Bronchial epithelial cell (primary cell): ENCODE data around the gene DDTL. TPM values are rescaled to one million over a fixed set of nuclear protein-coding genes. Genes with fewer than 3 reads are reported as not detected.
"Not testable (repeated sequence)": the region's sequence is repeated elsewhere in the genome, so short reads cannot be mapped to it uniquely, and the experiment has no call there.

Experiments used
- DNase-seq: peaks from one replicate; pipeline ENCODE4 v3.0.0-alpha.2; 2010; ENCODE audit warnings: low read depth
- FAIRE-seq: peaks from 2 replicates; lab custom pipeline; 2011; peaks lifted over from hg19 to GRCh38; lab: Jason Lieb, UNC
- H3K27me3 ChIP-seq: 2 replicates; pipeline ENCODE4 v1.5.1; 2011; ENCODE audit warnings: low read length; ENCODE audit not compliant: control insufficient read depth, insufficient read depth
- H3K36me3 ChIP-seq: 2 replicates; pipeline ENCODE4 v1.5.1; 2011; ENCODE audit warnings: low read length; ENCODE audit not compliant: control insufficient read depth, insufficient read depth
- H3K4me3 ChIP-seq: 2 replicates; pipeline ENCODE4 v1.5.1; 2011; ENCODE audit warnings: mild to moderate bottlenecking, low read depth, low read length, control low read depth
- total RNA-seq: library from RNA; depleted of rRNA; stranded (reverse); fragments of >200 nt; gene quantifications from 2 replicates; pipeline ENCODE4 v1.2.1, GENCODE V29; 2014
- TF ChIP-seq, protein P1 (sequence below): IDR thresholded peaks from 2 replicates; pipeline ENCODE4 v1.5.1; 2011; ENCODE audit warnings: mild to moderate bottlenecking, moderate library complexity, low read length, control low read depth, inconsistent platforms; ENCODE audit not compliant: insufficient read depth, severe bottlenecking

Gene DDTL
- total RNA-seq, 1 donor from 2014 or later = under 0.01 TPM

DNA sequence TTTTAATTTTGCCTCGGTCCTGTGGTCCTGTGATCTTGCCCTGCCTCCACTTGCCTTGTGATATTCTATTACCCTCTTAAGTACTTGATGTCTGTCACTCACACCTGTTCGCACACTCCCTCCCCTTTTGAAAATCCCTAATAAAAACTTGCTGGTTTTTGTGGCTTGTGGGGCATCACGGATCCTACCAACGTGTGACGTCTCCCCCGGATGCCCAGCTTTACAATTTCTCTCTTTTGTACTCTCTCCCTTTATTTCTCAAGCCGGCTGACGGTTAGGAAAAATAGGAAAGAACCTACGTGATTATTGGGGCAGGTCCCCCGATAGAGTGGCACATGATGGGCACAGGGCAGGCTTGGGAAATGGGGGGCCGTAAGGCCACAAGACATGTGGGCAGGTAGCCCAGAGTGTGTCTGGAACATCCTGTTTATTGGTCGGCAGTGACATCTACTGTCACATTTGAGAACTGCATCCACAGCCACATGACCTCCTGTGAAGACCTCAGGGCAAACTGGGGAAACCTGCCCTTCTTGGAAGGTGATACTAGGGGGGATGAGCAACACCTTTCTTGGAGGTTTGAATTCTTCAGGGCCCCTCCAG, 10.3 kb upstream of the DDTL start:
- FAIRE-seq (peak; percentile 93), DNase-seq (peak; percentile 49)
- TF ChIP-seq, protein P1, sequence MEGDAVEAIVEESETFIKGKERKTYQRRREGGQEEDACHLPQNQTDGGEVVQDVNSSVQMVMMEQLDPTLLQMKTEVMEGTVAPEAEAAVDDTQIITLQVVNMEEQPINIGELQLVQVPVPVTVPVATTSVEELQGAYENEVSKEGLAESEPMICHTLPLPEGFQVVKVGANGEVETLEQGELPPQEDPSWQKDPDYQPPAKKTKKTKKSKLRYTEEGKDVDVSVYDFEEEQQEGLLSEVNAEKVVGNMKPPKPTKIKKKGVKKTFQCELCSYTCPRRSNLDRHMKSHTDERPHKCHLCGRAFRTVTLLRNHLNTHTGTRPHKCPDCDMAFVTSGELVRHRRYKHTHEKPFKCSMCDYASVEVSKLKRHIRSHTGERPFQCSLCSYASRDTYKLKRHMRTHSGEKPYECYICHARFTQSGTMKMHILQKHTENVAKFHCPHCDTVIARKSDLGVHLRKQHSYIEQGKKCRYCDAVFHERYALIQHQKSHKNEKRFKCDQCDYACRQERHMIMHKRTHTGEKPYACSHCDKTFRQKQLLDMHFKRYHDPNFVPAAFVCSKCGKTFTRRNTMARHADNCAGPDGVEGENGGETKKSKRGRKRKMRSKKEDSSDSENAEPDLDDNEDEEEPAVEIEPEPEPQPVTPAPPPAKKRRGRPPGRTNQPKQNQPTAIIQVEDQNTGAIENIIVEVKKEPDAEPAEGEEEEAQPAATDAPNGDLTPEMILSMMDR = peak; percentile 62

DNA sequence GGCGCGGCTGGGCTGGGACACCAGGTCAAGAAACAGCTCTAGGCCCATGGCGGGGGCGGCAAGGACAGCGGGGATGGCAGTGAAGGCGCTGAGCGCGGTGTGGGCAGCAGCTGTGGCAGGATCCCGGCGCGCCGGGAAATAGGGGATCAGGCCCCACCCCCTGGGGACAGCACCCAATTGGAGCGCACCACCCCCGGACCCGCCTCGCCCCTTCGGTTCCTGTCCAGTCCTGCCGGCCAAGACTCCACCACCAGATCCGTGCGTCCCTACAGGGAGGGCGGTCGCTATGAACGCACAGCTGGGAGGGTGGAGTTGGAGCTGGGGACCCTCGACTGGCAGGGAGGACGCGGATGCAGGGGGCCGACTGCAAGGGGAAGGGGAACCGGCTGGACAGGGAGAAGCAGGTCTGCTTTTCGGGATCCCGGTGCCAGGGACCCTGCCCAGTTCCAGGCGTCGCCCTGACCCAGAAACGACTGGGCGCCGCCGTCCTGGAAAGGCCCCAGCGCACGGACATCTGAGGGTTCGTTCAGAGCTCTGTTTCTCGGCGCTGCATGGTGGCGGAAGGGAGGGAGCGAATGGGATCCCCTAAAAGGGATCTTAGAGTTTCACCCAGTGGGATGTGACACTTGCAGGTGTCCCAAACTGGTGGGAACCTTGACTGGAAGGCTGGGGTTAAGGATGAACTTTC, 5.5 kb upstream of the DDTL start, which contains the start of gene GSTT2B:
Gene GSTT2B, minus strand, starts transcription at position 112 of the 688 bp plus-strand sequence. Its CDS starts 64 bp downstream, at position 48.
- not testable (repeated sequence) for H3K4me3 ChIP-seq, FAIRE-seq, H3K36me3 ChIP-seq, DNase-seq, H3K27me3 ChIP-seq

More for the DNA sequence above, 10.3 kb upstream of the DDTL start:
- H3K36me3 ChIP-seq, H3K27me3 ChIP-seq, H3K4me3 ChIP-seq: not testable (repeated sequence)

DNA sequence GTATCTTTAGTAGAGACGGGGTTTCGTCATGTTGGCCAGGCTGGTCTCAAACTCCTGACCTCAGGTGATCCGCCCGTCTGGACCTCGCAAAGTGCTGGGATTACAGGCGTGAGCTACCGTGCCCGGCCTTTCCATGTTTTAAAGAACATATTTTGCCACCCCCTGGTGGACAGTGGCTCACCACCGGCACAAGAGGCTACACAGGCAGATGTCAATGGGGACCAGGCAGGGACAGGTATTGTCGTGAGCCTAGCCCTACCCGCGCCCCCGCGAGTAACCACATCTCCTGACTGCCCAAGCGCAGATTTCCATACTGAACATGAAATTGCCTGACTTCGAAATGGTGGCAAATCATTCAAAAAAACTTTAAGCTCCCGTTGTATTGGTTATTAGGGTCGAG, 594 bp upstream of the DDTL start:
- H3K27me3 ChIP-seq, H3K36me3 ChIP-seq, FAIRE-seq, DNase-seq, H3K4me3 ChIP-seq: not testable (repeated sequence)

DNA sequence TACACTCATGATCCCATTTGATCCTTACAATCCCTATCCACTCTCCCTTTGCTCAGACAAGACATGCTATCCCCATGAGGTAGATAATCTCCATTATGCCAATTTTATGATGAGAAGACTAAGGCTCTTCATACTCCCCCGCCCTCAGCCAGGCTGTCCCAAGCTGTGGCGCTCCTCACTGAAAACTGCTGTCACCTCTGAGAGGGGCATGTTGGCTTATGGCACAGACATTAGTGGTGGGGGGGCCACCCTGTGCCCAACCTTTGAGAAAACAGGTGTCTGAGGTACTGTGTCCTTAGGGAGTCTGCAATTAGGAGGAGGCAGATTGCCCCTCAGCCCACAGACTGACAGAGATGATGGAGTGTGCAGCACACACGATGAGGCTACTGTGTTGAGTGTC, 2.4 kb downstream of the DDTL start:
- FAIRE-seq = no peak

DNA sequence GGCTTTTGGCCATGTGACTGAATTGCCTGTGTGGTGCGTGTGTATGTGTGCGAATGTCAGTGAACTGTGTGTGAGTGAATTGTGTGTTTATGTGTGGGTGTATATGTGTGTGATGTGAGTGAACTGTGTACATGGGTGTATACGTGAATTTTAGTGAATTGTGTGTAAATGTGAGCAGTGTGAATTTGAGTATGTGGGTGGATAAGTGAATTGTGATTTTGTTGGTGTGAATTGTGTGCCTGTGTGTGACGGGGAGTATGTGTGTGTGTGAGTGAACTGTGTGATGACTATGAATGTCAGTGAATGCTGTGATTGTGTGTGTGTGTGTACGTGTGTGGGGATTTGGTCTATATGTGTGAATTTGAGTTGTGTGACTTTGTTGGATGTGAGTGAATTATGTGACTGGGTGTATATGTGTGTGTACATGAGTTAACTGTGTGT, 3.5 kb downstream of the DDTL start:
- peaks cover 13% of the 10 kb centered on the region for H3K36me3 ChIP-seq
- DNase-seq (no peak), FAIRE-seq (no peak)
- H3K4me3 ChIP-seq = no peak overlapping the region
- no peaks in the 10 kb centered on the region for H3K27me3 ChIP-seq
- TF ChIP-seq, protein P1 = no peak

More for the DNA sequence above, 2.4 kb downstream of the DDTL start:
- DNase-seq = no peak
- Histone ChIP-seq H3K4me3 (no peak overlapping the region), H3K27me3 (no peaks in the 10 kb centered on the region), H3K36me3 (peaks cover 13% of the 10 kb centered on the region)
- TF ChIP-seq, protein P1 = no peak

DNA sequence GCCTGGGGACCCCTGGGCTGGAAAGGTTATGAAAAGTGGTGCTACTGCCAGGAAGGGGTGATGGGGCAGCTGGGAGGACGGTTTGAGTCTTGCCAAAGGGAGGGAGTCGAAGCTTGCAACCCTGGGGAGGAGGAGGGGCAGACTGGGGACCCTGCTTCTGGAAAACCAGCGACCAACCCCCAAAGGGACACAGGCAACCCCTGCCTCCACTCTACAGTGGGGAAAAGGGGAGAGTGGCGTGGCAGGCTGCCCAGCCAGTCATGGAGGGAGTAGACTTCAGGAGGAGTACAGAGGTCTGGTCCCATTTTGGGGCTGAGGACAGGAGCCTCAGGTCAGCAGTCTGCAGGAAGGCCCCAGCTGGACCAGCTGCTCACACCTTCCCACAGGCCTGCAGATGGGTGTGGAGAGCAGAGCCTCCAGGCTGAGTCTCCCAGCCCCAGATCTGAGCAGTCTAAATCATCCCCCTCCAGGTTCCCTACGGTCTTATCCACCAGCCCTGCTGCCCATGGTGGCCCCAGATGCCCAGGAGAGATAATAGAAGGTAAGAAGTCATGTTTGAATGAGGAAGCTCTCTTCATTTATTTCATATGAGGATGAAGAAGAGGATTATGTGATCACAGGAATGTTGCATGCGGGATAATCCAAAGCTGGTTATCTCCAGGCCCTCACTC, 4.3 kb downstream of the DDTL start:
- FAIRE-seq = no peak
- H3K4me3 ChIP-seq = no peak overlapping the region
- TF ChIP-seq, protein P1 = no peak
- DNase-seq = no peak
- H3K36me3 ChIP-seq = peaks cover 13% of the 10 kb centered on the region
- H3K27me3 ChIP-seq = no peaks in the 10 kb centered on the region

DNA sequence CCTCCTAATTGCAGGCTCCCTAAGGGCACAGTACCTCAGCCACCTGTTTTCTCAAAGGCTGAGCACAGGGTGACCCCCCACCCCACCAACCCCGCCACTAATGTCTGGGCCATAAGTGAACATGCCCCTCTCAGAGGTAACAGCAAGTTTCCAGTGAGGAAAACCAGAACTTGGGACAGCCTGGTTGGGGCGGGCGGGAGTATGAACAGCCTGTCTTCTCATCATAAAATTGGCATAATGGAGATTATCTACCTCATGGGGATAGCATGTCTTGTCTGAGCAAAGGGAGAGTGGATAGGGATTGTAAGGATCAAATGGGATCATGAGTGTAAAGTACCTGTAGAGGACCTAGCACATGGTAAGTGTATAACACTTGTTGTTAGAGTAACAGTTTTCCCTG, 5.2 kb downstream of the DDTL start:
- peak; percentile 82 for FAIRE-seq

DNA sequence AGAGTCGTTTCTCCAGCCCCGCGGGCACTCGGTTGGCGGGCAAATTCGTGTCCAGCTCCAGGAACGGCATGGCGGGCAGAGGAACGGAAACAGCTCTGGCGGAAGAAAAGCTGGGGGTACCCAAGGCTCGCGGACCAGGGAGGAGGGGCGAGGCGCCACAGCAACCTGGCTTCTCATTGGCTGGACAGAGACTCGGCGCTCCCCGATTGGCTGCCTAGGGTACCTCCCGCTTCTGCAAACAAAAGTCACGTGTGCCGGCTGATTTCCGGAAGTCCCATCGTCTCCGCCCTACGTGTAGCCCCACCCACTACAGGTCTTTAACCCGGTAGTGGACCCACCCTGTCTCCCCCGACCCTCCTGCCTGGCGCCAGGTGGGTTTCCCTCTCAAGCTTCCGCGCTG, 7.7 kb downstream of the DDTL start, which contains the start of gene DDT:
Gene DDT, minus strand, starts transcription at position 97 of the 400 bp plus-strand sequence. Its CDS starts 27 bp downstream, at position 70.
- H3K4me3 ChIP-seq, DNase-seq, H3K27me3 ChIP-seq: not testable (repeated sequence)
- peaks cover 13% of the 10 kb centered on the region for H3K36me3 ChIP-seq
- FAIRE-seq = peak; percentile 96

More for the DNA sequence above, 5.2 kb downstream of the DDTL start:
- not testable (repeated sequence) for DNase-seq, H3K27me3 ChIP-seq, H3K4me3 ChIP-seq
- peaks cover 13% of the 10 kb centered on the region for H3K36me3 ChIP-seq

DNA sequence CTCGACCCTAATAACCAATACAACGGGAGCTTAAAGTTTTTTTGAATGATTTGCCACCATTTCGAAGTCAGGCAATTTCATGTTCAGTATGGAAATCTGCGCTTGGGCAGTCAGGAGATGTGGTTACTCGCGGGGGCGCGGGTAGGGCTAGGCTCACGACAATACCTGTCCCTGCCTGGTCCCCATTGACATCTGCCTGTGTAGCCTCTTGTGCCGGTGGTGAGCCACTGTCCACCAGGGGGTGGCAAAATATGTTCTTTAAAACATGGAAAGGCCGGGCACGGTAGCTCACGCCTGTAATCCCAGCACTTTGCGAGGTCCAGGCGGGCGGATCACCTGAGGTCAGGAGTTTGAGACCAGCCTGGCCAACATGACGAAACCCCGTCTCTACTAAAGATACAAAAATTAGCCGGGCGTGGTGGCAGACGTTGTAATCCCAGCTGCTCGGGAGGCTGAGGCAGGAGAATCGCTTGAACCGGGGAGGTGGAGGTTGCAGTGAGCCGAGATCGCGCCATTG, 8.2 kb downstream of the DDTL start:
- H3K36me3 ChIP-seq, H3K27me3 ChIP-seq, H3K4me3 ChIP-seq, DNase-seq, FAIRE-seq: not testable (repeated sequence)
